Naive B cell (primary cell): ENCODE data around the gene ZNF599. TPM values are rescaled to one million over a fixed set of nuclear protein-coding genes. Genes with fewer than 3 reads are reported as not detected.

ENCODE experiments used
- ATAC-seq, 2 donors: fragments of 150-1000 bp; cut with Tn5 transposase; 2 replicates each; pipeline ENCODE4 v1.10.0; 2021; ENCODE audit warnings: low read depth in 2 of 2, mild to moderate bottlenecking in 2 of 2, moderate library complexity in 2 of 2
- DNase-seq: peaks from one replicate; pipeline ENCODE4 v3.0.0; 2022
- H3K27ac Mint-ChIP-seq, 6 donors: one replicate each; pipeline ENCODE4 v1.8.0; 2020 to 2022; ENCODE audit warnings: mild to moderate bottlenecking in 6 of 6, mixed read lengths in 6 of 6, moderate library complexity in 5 of 6, inconsistent platforms in 2 of 6
- H3K27me3 Mint-ChIP-seq, 3 donors: one replicate each; pipeline ENCODE4 v1.8.0; 2021 to 2022; ENCODE audit warnings: mixed read lengths in 3 of 3, mild to moderate bottlenecking in 1 of 3
- H3K36me3 Mint-ChIP-seq, 2 donors: one replicate each; pipeline ENCODE4 v1.8.0; 2020 to 2022; ENCODE audit warnings: mixed read lengths in 2 of 2, inconsistent platforms in 1 of 2, mild to moderate bottlenecking in 1 of 2
- H3K4me1 Mint-ChIP-seq, 3 donors: one replicate each; pipeline ENCODE4 v1.8.0; 2020 to 2022; ENCODE audit warnings: mixed read lengths in 3 of 3, inconsistent platforms in 1 of 3, mild to moderate bottlenecking in 1 of 3, moderate library complexity in 1 of 3
- H3K4me3 Mint-ChIP-seq, 8 donors: one replicate each; pipeline ENCODE4 v1.8.0; 2020 to 2022; ENCODE audit warnings: mild to moderate bottlenecking in 8 of 8, mixed read lengths in 8 of 8, moderate library complexity in 8 of 8, inconsistent platforms in 2 of 8
- H3K9me3 Mint-ChIP-seq, 7 donors: one replicate each; pipeline ENCODE4 v1.8.0; 2020 to 2022; ENCODE audit warnings: mixed read lengths in 7 of 7, mild to moderate bottlenecking in 5 of 7, inconsistent platforms in 2 of 7, moderate library complexity in 1 of 7
- polyA plus RNA-seq, 6 donors: library from polyadenylated mRNA; unstranded; fragments of 300-500 nt; fragmentation: Illumina TruSeq; gene quantifications; one replicate each; pipeline ENCODE4 v1.2.3, GENCODE V29; 2021; ENCODE audit warnings: low read depth in 6 of 6

Gene ZNF599
- polyA plus RNA-seq, 6 donors from 2014 or later = 6.5 to 13.9 (median 8.1) TPM

- peaks cover 0 to 14% of the 10 kb centered on the region in 2 donors for H3K36me3 Mint-ChIP-seq
- H3K4me1 Mint-ChIP-seq = no peaks in the 10 kb centered on the region
- H3K9me3 Mint-ChIP-seq = peaks cover 0 to 6% (median 0%) of the 10 kb centered on the region in 7 donors
- H3K27ac Mint-ChIP-seq = peak overlapping the region in 1 of 6 donors; percentile 31
- H3K4me3 Mint-ChIP-seq = no peak overlapping the region
- DNase-seq (no peak), ATAC-seq (no peak)
- peaks cover 6 to 33% (median 25%) of the 10 kb centered on the region in 3 donors for H3K27me3 Mint-ChIP-seq
Observed at GRCh38 chr19:34786236-34786635, 13.2 kb upstream of the ZNF599 start.

GRCh38 chr19:34779652-34780051 lies 6.6 kb upstream of the ZNF599 start:
- H3K4me3 Mint-ChIP-seq = no peak overlapping the region
- H3K4me1 Mint-ChIP-seq = no peaks in the 10 kb centered on the region
- H3K36me3 Mint-ChIP-seq = peaks cover 0 to 15% of the 10 kb centered on the region in 2 donors
- DNase-seq (no peak), ATAC-seq (no peak)
- H3K27me3 Mint-ChIP-seq = peaks cover 27 to 49% (median 35%) of the 10 kb centered on the region in 3 donors
- H3K27ac Mint-ChIP-seq = no peak overlapping the region
- peaks cover 1 to 22% (median 9%) of the 10 kb centered on the region in 7 donors for H3K9me3 Mint-ChIP-seq

- Mint-ChIP-seq H3K36me3 (peaks cover 0 to 5% of the 10 kb centered on the region in 2 donors), H3K9me3 (peaks cover 5 to 22% (median 8%) of the 10 kb centered on the region in 7 donors), H3K27me3 (peaks cover 29 to 43% (median 32%) of the 10 kb centered on the region in 3 donors), H3K4me1 (peaks cover 0 to 3% (median 0%) of the 10 kb centered on the region in 3 donors), H3K27ac (no peak overlapping the region), H3K4me3 (no peak overlapping the region)
- DNase-seq (no peak), ATAC-seq (no peak)
Observed at GRCh38 chr19:34778342-34778741, 5.3 kb upstream of the ZNF599 start.

- Mint-ChIP-seq H3K4me3 (no peak overlapping the region), H3K4me1 (peaks cover 15 to 23% (median 17%) of the 10 kb centered on the region in 3 donors), H3K27me3 (peaks cover 19 to 32% (median 26%) of the 10 kb centered on the region in 3 donors), H3K36me3 (no peaks in the 10 kb centered on the region), H3K9me3 (peaks cover 3 to 22% (median 8%) of the 10 kb centered on the region in 7 donors), H3K27ac (no peak overlapping the region)
- no peak for ATAC-seq
- DNase-seq = no peak
Observed at GRCh38 chr19:34774857-34775256, 1.8 kb upstream of the ZNF599 start.

GRCh38 chr19:34773555-34773864 lies 495 bp upstream of the ZNF599 start:
- Mint-ChIP-seq H3K27ac (no peak overlapping the region), H3K4me1 (peaks cover 15 to 23% (median 17%) of the 10 kb centered on the region in 3 donors), H3K9me3 (peaks cover 0 to 16% (median 6%) of the 10 kb centered on the region in 7 donors), H3K4me3 (peak overlapping the region; percentile 88 to 98 (median 96)), H3K36me3 (peaks cover 0 to 1% of the 10 kb centered on the region in 2 donors), H3K27me3 (peaks cover 19 to 28% (median 22%) of the 10 kb centered on the region in 3 donors)
- ATAC-seq (no peak), DNase-seq (no peak)

- ATAC-seq (no peak), DNase-seq (no peak)
- Mint-ChIP-seq H3K4me1 (peaks cover 13 to 15% (median 15%) of the 10 kb centered on the region in 3 donors), H3K4me3 (no peak overlapping the region), H3K27ac (no peak overlapping the region), H3K36me3 (peaks cover 29 to 38% of the 10 kb centered on the region in 2 donors), H3K9me3 (peaks cover 10 to 25% (median 20%) of the 10 kb centered on the region in 7 donors), H3K27me3 (no peaks in the 10 kb centered on the region)
Observed at GRCh38 chr19:34767951-34768350, 5.1 kb downstream of the ZNF599 start.

- H3K4me3 Mint-ChIP-seq = no peak overlapping the region
- H3K27me3 Mint-ChIP-seq = no peaks in the 10 kb centered on the region
- no peak overlapping the region for H3K27ac Mint-ChIP-seq
- no peak for ATAC-seq
- peaks cover 2 to 3% (median 2%) of the 10 kb centered on the region in 3 donors for H3K4me1 Mint-ChIP-seq
- H3K36me3 Mint-ChIP-seq = peaks cover 44 to 54% of the 10 kb centered on the region in 2 donors
- H3K9me3 Mint-ChIP-seq = peaks cover 14 to 38% (median 30%) of the 10 kb centered on the region in 7 donors
- no peak for DNase-seq
Observed at GRCh38 chr19:34766386-34766785, 6.6 kb downstream of the ZNF599 start.

GRCh38 chr19:34759218-34759917 lies 13.6 kb downstream of the ZNF599 start:
- no peaks in the 10 kb centered on the region for H3K4me1 Mint-ChIP-seq
- peaks cover 23 to 96% (median 81%) of the 10 kb centered on the region in 7 donors for H3K9me3 Mint-ChIP-seq
- no peaks in the 10 kb centered on the region for H3K27me3 Mint-ChIP-seq
- H3K36me3 Mint-ChIP-seq = peaks cover 57 to 58% of the 10 kb centered on the region in 2 donors
- no peak overlapping the region for H3K27ac Mint-ChIP-seq
- ATAC-seq (no peak), DNase-seq (no peak)
- no peak overlapping the region for H3K4me3 Mint-ChIP-seq

GRCh38 chr19:34757441-34757840 lies 15.6 kb downstream of the ZNF599 start:
- Mint-ChIP-seq H3K9me3 (peaks cover 22 to 95% (median 79%) of the 10 kb centered on the region in 7 donors), H3K4me3 (no peak overlapping the region), H3K36me3 (peaks cover 49 to 62% of the 10 kb centered on the region in 2 donors)

GRCh38 chr19:34744896-34745690 lies 27.9 kb downstream of the ZNF599 start:
- peak overlapping the region in 1 of 6 donors; percentile 1 for H3K27ac Mint-ChIP-seq
- no peaks in the 10 kb centered on the region for H3K4me1 Mint-ChIP-seq
- H3K27me3 Mint-ChIP-seq = no peaks in the 10 kb centered on the region
- ATAC-seq = no peak
- peaks cover 18 to 77% (median 48%) of the 10 kb centered on the region in 7 donors for H3K9me3 Mint-ChIP-seq
- H3K36me3 Mint-ChIP-seq = peaks cover 37 to 61% of the 10 kb centered on the region in 2 donors
- peak overlapping the region in 1 of 8 donors; percentile 18 for H3K4me3 Mint-ChIP-seq
- DNase-seq = no peak

More at GRCh38 chr19:34757441-34757840, 15.6 kb downstream of the ZNF599 start:
- DNase-seq (no peak), ATAC-seq (no peak)
- no peaks in the 10 kb centered on the region for H3K4me1 Mint-ChIP-seq
- H3K27ac Mint-ChIP-seq = no peak overlapping the region
- no peaks in the 10 kb centered on the region for H3K27me3 Mint-ChIP-seq

GRCh38 chr19:34734537-34735103 lies 38.4 kb downstream of the ZNF599 start:
- Mint-ChIP-seq H3K27me3 (no peaks in the 10 kb centered on the region), H3K4me1 (peaks cover 20 to 33% (median 29%) of the 10 kb centered on the region in 3 donors), H3K27ac (peak overlapping the region; percentile 91 to 98 (median 97)), H3K9me3 (peaks cover 0 to 10% (median 2%) of the 10 kb centered on the region in 7 donors), H3K36me3 (peaks cover 25 to 31% of the 10 kb centered on the region in 2 donors), H3K4me3 (peak overlapping the region; percentile 92 to 99 (median 96))
- peak in 1 of 2 donors; percentile 66 for ATAC-seq
- DNase-seq = no peak

GRCh38 chr19:34733746-34734536 lies 39.1 kb downstream of the ZNF599 start, which contains the start of gene ZNF181:
ZNF181 (plus strand) TSS chr19:34734243; CDS start chr19:34735038, 795 bp downstream.
- peak; percentile 84 for ATAC-seq
- peaks cover 20 to 33% (median 29%) of the 10 kb centered on the region in 3 donors for H3K4me1 Mint-ChIP-seq
- peaks cover 0 to under 1% (median 0%) of the 10 kb centered on the region in 3 donors for H3K27me3 Mint-ChIP-seq
- DNase-seq = peak; percentile 77
- H3K36me3 Mint-ChIP-seq = peaks cover 18 to 24% of the 10 kb centered on the region in 2 donors
- H3K9me3 Mint-ChIP-seq = peaks cover 0 to 5% (median 2%) of the 10 kb centered on the region in 7 donors
- peak within 1 kb of the TSS; percentile 93 to 98 (median 97) for H3K27ac Mint-ChIP-seq
- H3K4me3 Mint-ChIP-seq = peak within 1 kb of the TSS; percentile 92 to 99 (median 96)
